Activated T-cell treated with anti-CD3 and anti-CD28 coated beads, Interleukin-2, amount 50 U/mL, for 72 hours (primary cell): ENCODE measurements around the gene COBLL1. TPM values are rescaled to one million over a fixed set of nuclear protein-coding genes. Genes with fewer than 3 reads are reported as not detected.
A peak's percentile ranks its signal among the peaks of the same experiment; 100 is the strongest.

ENCODE experiments used
- ATAC-seq, 2 donors: fragments of 150-1000 bp; cut with Tn5 transposase; replicated peaks in 1 of 2; 2 replicates each; pipeline ENCODE4 v1.10.0; 2021; ENCODE audit warnings: moderate library complexity in 2 of 2, mild to moderate bottlenecking in 1 of 2
- DNase-seq, 2 donors: peaks; one replicate each; pipeline ENCODE4 v3.0.0; 2021 to 2022; ENCODE audit warnings: mixed read lengths in 1 of 2
- H3K27ac Mint-ChIP-seq: one replicate; pipeline ENCODE4 v1.8.0; 2022; ENCODE audit warnings: mild to moderate bottlenecking, moderate library complexity, mixed read lengths
- H3K27me3 Mint-ChIP-seq: one replicate; pipeline ENCODE4 v1.8.0; 2022; ENCODE audit warnings: low read depth, mixed read lengths
- H3K36me3 Mint-ChIP-seq, 2 donors: one replicate each; pipeline ENCODE4 v1.8.0; 2022; ENCODE audit warnings: mixed read lengths in 2 of 2, mild to moderate bottlenecking in 1 of 2; ENCODE audit not compliant: insufficient read depth in 2 of 2
- H3K4me1 Mint-ChIP-seq: one replicate; pipeline ENCODE4 v1.8.0; 2022; ENCODE audit warnings: low read depth, mixed read lengths
- H3K4me3 Mint-ChIP-seq, 2 donors: one replicate each; pipeline ENCODE4 v1.8.0; 2022; ENCODE audit warnings: mild to moderate bottlenecking in 2 of 2, mixed read lengths in 2 of 2, moderate library complexity in 2 of 2
- H3K9me3 Mint-ChIP-seq, 2 donors: one replicate each; pipeline ENCODE4 v1.8.0; 2022; ENCODE audit warnings: mixed read lengths in 2 of 2
- total RNA-seq, 2 donors: library from RNA; stranded (reverse); gene quantifications; one replicate each; pipeline ENCODE4 v1.2.3, GENCODE V29; 2022

COBLL1 gene
- total RNA-seq, 2 donors from 2014 or later: 0.23 to 0.58 TPM

DNA sequence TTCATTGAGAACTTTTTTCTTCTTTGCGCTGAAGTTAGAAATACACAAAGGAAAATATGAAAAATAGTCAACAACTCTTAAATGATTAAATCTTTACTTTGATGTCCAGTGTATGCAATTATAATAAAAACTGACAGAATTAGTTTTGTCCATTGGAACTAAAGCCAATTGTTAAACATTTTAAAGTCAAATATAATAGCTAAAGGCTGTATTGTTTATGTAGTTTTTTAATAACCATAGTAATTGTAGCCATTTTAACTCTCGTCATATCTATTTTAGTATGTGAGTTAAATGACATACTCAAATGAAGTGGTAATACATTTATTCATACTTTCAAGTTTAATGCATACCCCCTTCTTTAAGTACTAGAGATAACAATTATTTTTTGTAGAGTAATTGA lies 4.7 kb upstream of the COBLL1 start:
- Mint-ChIP-seq H3K4me1 (no peaks in the 10 kb centered on the region), H3K36me3 (no peaks in the 10 kb centered on the region), H3K27me3 (peaks cover 45% of the 10 kb centered on the region), H3K4me3 (no peak overlapping the region), H3K9me3 (no peaks in the 10 kb centered on the region), H3K27ac (no peak overlapping the region)
- DNase-seq: no peak
- ATAC-seq: no peak

- Mint-ChIP-seq H3K27ac (no peak overlapping the region), H3K4me1 (peaks cover 7% of the 10 kb centered on the region)
Measured at GRCh38 chr2:164843346-164843911, 1.8 kb upstream of the COBLL1 start.

DNA sequence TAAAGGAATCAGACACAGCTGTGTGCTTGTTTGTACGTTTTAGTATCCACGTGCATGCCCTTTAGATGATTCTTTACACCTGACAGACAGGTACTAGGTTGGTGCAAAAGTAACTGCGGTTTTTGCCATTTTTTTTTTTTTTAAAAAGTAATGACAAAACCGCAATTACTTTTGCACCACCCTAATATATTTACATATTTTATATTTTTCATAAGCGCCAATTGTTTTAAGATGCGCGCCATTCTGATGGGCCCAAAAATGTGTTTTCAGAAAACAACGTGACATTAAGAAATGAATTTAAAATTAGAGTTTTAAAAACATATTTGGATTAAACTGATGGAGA lies 972 bp upstream of the COBLL1 start:
- no peak overlapping the region for H3K4me3 Mint-ChIP-seq
- DNase-seq: no peak
- H3K27me3 Mint-ChIP-seq: peaks cover 40% of the 10 kb centered on the region
- H3K36me3 Mint-ChIP-seq: no peaks in the 10 kb centered on the region
- H3K4me1 Mint-ChIP-seq: peaks cover 7% of the 10 kb centered on the region
- no peak overlapping the region for H3K27ac Mint-ChIP-seq
- no peaks in the 10 kb centered on the region for H3K9me3 Mint-ChIP-seq
- no peak for ATAC-seq

More at GRCh38 chr2:164843346-164843911, 1.8 kb upstream of the COBLL1 start:
- ATAC-seq (no peak), DNase-seq (no peak)
- no peaks in the 10 kb centered on the region for H3K9me3 Mint-ChIP-seq
- peaks cover 42% of the 10 kb centered on the region for H3K27me3 Mint-ChIP-seq
- no peak overlapping the region for H3K4me3 Mint-ChIP-seq
- no peaks in the 10 kb centered on the region for H3K36me3 Mint-ChIP-seq

- Mint-ChIP-seq H3K27ac (no peak overlapping the region), H3K9me3 (no peaks in the 10 kb centered on the region), H3K27me3 (peaks cover 44% of the 10 kb centered on the region), H3K36me3 (no peaks in the 10 kb centered on the region), H3K4me1 (peaks cover 7% of the 10 kb centered on the region), H3K4me3 (peak overlapping the region; percentile 75 to 84)
- ATAC-seq (peak; percentile 86 to 89), DNase-seq (peak; percentile 43 to 56)
Measured at GRCh38 chr2:164840930-164841718, 499 bp downstream of the COBLL1 start.

DNA sequence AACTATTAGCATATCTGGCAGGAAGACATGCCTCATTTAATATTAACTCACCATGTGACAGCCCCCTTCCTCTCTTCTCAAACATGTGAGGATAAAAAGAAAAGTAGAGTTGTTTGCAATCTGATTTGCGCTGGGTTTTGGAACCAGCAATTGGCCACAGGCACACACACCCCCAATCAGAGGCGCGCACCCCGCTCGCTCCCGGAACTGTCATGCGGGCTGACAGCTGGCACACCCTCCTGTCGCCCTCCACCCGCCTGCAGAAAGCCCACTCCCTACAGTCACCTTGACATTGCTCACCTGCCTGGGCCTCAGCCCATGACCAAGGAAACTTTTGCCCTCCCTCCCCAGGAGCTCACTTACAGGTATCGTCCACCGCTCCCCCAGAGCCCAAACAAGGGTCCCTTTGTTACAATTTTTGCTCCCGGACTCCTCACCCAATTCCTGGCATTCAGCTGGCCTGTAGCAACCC lies 1.1 kb downstream of the COBLL1 start:
- no peaks in the 10 kb centered on the region for H3K36me3 Mint-ChIP-seq
- DNase-seq (peak in 1 of 2 donors; percentile 10), ATAC-seq (peak in 1 of 2 donors; percentile 3)
- H3K27ac Mint-ChIP-seq: no peak overlapping the region
- H3K4me3 Mint-ChIP-seq: peak overlapping the region; percentile 75 to 84
- no peaks in the 10 kb centered on the region for H3K9me3 Mint-ChIP-seq
- H3K4me1 Mint-ChIP-seq: peaks cover 7% of the 10 kb centered on the region
- H3K27me3 Mint-ChIP-seq: peaks cover 41% of the 10 kb centered on the region

DNA sequence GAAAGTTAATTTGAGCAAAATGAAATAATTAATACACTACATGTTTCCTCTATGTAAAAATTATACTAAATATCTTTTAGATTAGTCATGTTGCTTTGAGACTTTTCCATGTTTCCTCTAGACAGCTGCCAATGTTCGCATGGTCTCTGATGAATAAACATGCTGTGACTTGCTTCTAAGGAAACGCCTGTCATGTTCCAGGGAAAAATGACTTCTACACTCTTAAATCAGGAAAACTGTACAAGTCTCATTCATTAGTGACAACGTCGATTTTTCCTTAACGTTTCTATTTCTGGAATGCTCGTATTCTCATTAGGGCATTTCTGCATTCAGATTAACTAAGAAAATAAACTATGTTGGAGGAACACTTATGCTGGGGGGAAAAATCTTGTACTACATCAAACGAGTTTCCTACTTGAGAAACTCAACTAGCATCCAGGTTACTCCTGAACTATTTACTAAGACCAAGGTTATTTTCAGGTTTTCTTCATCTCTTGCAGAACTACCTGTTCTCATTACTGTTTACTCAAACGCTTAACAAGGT lies 1.6 kb downstream of the COBLL1 start:
- DNase-seq (no peak), ATAC-seq (no peak)
- Mint-ChIP-seq H3K9me3 (no peaks in the 10 kb centered on the region), H3K36me3 (no peaks in the 10 kb centered on the region), H3K4me3 (peak overlapping the region; percentile 75 to 84), H3K27ac (no peak overlapping the region), H3K4me1 (peaks cover 7% of the 10 kb centered on the region), H3K27me3 (peaks cover 45% of the 10 kb centered on the region)

- no peak for DNase-seq
- ATAC-seq: no peak
- Mint-ChIP-seq H3K36me3 (no peaks in the 10 kb centered on the region), H3K27me3 (peaks cover 29% of the 10 kb centered on the region), H3K27ac (no peak overlapping the region), H3K4me1 (peaks cover 7% of the 10 kb centered on the region), H3K4me3 (no peak overlapping the region), H3K9me3 (no peaks in the 10 kb centered on the region)
Measured at GRCh38 chr2:164837807-164838206, 3.8 kb downstream of the COBLL1 start.

DNA sequence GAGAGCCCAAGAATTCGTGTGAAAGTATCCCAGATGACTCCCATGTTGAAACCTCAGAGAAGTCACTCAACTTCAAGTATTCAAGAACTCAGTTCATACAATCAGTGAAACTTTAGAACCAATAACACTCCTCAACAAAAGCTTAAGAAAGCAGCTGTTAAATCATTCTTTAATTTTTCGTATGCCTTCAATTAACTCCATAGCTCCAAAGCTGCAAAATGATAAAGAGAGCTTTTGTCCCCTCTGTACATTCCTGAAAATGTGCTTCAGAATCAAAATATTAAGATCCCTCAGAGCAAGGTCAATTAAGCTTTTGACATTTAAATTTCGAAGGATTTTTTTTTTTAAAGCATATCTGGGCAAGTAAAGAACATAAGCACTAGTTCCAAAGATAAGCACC lies 4.7 kb downstream of the COBLL1 start:
- no peaks in the 10 kb centered on the region for H3K36me3 Mint-ChIP-seq
- peaks cover 7% of the 10 kb centered on the region for H3K4me1 Mint-ChIP-seq
- no peak overlapping the region for H3K4me3 Mint-ChIP-seq
- no peak for DNase-seq
- H3K9me3 Mint-ChIP-seq: no peaks in the 10 kb centered on the region
- no peak for ATAC-seq
- H3K27ac Mint-ChIP-seq: no peak overlapping the region
- H3K27me3 Mint-ChIP-seq: peaks cover 29% of the 10 kb centered on the region

- no peaks in the 10 kb centered on the region for H3K36me3 Mint-ChIP-seq
- peaks cover 24% of the 10 kb centered on the region for H3K27me3 Mint-ChIP-seq
- ATAC-seq (no peak), DNase-seq (no peak)
- no peak overlapping the region for H3K27ac Mint-ChIP-seq
- peaks cover under 1% of the 10 kb centered on the region for H3K4me1 Mint-ChIP-seq
- H3K9me3 Mint-ChIP-seq: no peaks in the 10 kb centered on the region
- no peak overlapping the region for H3K4me3 Mint-ChIP-seq
Measured at GRCh38 chr2:164835302-164835701, 6.3 kb downstream of the COBLL1 start.

DNA sequence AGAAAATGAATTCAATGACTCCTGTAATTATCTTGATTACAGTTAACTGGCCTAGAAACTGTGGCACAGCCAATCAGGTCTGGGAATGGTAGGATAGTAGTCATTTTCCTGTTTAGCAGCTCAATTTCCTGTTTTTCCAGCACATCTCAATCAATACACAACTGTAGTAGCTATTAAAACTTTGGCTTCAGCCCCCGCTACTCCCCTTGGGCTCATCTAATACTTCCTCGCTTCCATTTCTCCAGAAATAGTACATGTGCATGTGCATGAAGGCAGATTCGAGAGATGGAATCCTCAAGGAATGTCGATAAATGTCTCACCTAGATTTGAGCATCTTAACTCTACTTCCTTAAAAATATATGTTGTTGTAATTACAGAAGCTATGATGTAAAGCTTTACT lies 9.7 kb downstream of the COBLL1 start:
- peaks cover 11% of the 10 kb centered on the region for H3K27me3 Mint-ChIP-seq
- H3K4me1 Mint-ChIP-seq: no peaks in the 10 kb centered on the region
- no peaks in the 10 kb centered on the region for H3K9me3 Mint-ChIP-seq
- DNase-seq: no peak
- H3K27ac Mint-ChIP-seq: no peak overlapping the region
- ATAC-seq: no peak
- H3K36me3 Mint-ChIP-seq: no peaks in the 10 kb centered on the region
- no peak overlapping the region for H3K4me3 Mint-ChIP-seq

GRCh38 chr2:164831180-164831579 lies 10.4 kb downstream of the COBLL1 start:
- H3K36me3 Mint-ChIP-seq: no peaks in the 10 kb centered on the region
- no peaks in the 10 kb centered on the region for H3K9me3 Mint-ChIP-seq
- ATAC-seq: no peak
- no peak overlapping the region for H3K27ac Mint-ChIP-seq
- no peak overlapping the region for H3K4me3 Mint-ChIP-seq
- no peaks in the 10 kb centered on the region for H3K4me1 Mint-ChIP-seq
- peaks cover 6% of the 10 kb centered on the region for H3K27me3 Mint-ChIP-seq
- DNase-seq: no peak

- ATAC-seq (no peak), DNase-seq (no peak)
- Mint-ChIP-seq H3K27me3 (no peaks in the 10 kb centered on the region), H3K4me1 (no peaks in the 10 kb centered on the region), H3K36me3 (no peaks in the 10 kb centered on the region), H3K9me3 (no peaks in the 10 kb centered on the region), H3K4me3 (no peak overlapping the region), H3K27ac (peak overlapping the region; percentile 75)
Measured at GRCh38 chr2:164826293-164827243, 15.1 kb downstream of the COBLL1 start.

- Mint-ChIP-seq H3K36me3 (no peaks in the 10 kb centered on the region), H3K9me3 (no peaks in the 10 kb centered on the region), H3K27me3 (no peaks in the 10 kb centered on the region), H3K4me1 (no peaks in the 10 kb centered on the region), H3K27ac (no peak overlapping the region), H3K4me3 (no peak overlapping the region)
- no peak for DNase-seq
- ATAC-seq: no peak
Measured at GRCh38 chr2:164824872-164825271, 16.8 kb downstream of the COBLL1 start.
